HCT116 (cell line): Measurements from ENCODE around the gene HSPA12B. TPM values are rescaled to one million over a fixed set of nuclear protein-coding genes. Genes with fewer than 3 reads are reported as not detected.

Experiments used
- ATAC-seq: fragments of 200-7000 bp; cut with Tn5 transposase; 2 replicates; pipeline ENCODE4 v1.9.1; 2020; ENCODE audit warnings: mild to moderate bottlenecking, moderate library complexity
- BruUV-seq: library from RNA; stranded (reverse); fragments of 400-500 nt; replicated peaks from 2 replicates; lab custom pipeline; 2021; lab: Mats Ljungman, UMichigan
- CTCF ChIA-PET: fragments of 300-600 bp; sonication (Branson Sonifier 250); formaldehyde crosslinking; loops from one replicate; lab custom pipeline; 2021; ENCODE audit warnings: antibody characterized with exemption; lab: Charles Lee
- POLR2A ChIA-PET: fragments of 300-600, 350-600 bp; sonication (Branson Sonifier 250); formaldehyde crosslinking; loops from one replicate; lab custom pipeline; 2021; ENCODE audit warnings: antibody characterized with exemption; lab: Charles Lee
- RAD21 ChIA-PET, 2 experiments: fragments of 300-600 bp; sonication (Branson Sonifier 250); formaldehyde crosslinking; loops; one replicate each; lab custom pipeline; 2023; ENCODE audit warnings: low total read pairs in 2 of 2; ENCODE audit not compliant: uncharacterized antibody in 2 of 2, unreplicated experiment in 2 of 2, low non-redundant PET in 1 of 2; lab: Charles Lee
- DNase-seq: peaks from one replicate; pipeline ENCODE4 v3.0.0-alpha.2; 2010; ENCODE audit warnings: low read depth, low spot score
- H2AFZ ChIP-seq: fragments of 200-600 bp; shearing (Covaris generic), sonication (generic); 2 replicates; pipeline ENCODE4 v1.6.1; 2017; ENCODE audit warnings: low read depth, mixed run types, mixed read lengths, antibody characterized with exemption, low read length; ENCODE audit not compliant: poor library complexity, severe bottlenecking
- H3K27ac ChIP-seq: 2 replicates; pipeline ENCODE4 v1.5.1; 2012; ENCODE audit warnings: low read depth, low read length
- H3K27me3 ChIP-seq: fragments of 200-600 bp; sonication (generic); 2 replicates; pipeline ENCODE4 v1.6.1; 2016; ENCODE audit warnings: mixed run types, low read length, mixed read lengths; ENCODE audit not compliant: insufficient read depth
- H3K36me3 ChIP-seq, 2 experiments: fragments of 200-500 bp in 1 of 2; fragments of 200-600 bp in 1 of 2; sonication (Bioruptor generic) in 1 of 2; sonication (generic) in 1 of 2; 2 replicates each; pipeline versions ENCODE4 v1.5.1 to v1.6.1; 2014 to 2016; ENCODE audit warnings: low read length in 2 of 2, inconsistent platforms in 1 of 2, mixed read lengths in 1 of 2, mixed run types in 1 of 2; ENCODE audit not compliant: insufficient read depth in 2 of 2, control insufficient read depth in 1 of 2
- H3K4me1 ChIP-seq, 2 experiments: fragments of 200-600 bp in 1 of 2; sonication (generic) in 1 of 2; 2 replicates each; pipeline versions ENCODE4 v1.5.1 to v1.6.1; 2012 to 2017; ENCODE audit warnings: low read length in 2 of 2, inconsistent platforms in 1 of 2, mild to moderate bottlenecking in 1 of 2, mixed read lengths in 1 of 2, mixed run types in 1 of 2, moderate library complexity in 1 of 2; ENCODE audit not compliant: insufficient read depth in 2 of 2, control insufficient read depth in 1 of 2
- H3K4me2 ChIP-seq: fragments of 200-600 bp; sonication (generic); 2 replicates; pipeline ENCODE4 v1.6.1; 2017; ENCODE audit warnings: mixed run types, low read length, mixed read lengths
- H3K4me3 ChIP-seq, 2 experiments: fragments of 200-600 bp in 1 of 2; sonication (generic) in 1 of 2; replicated peaks in 1 of 2; 2 replicates each; pipeline ENCODE4 v1.5.1; 2011 to 2016; ENCODE audit warnings: low read length in 2 of 2, control low read depth in 1 of 2, low read depth in 1 of 2, mild to moderate bottlenecking in 1 of 2, mixed read lengths in 1 of 2, mixed run types in 1 of 2
- H3K79me2 ChIP-seq: fragments of 200-600 bp; sonication (generic); 2 replicates; pipeline ENCODE4 v1.6.1; 2017; ENCODE audit warnings: mild to moderate bottlenecking, mixed run types, low read length, moderate library complexity, mixed read lengths; ENCODE audit not compliant: insufficient read depth
- H3K9ac ChIP-seq: fragments of 200-600 bp; sonication (generic); 2 replicates; pipeline ENCODE4 v1.6.1; 2016; ENCODE audit warnings: low read length, mixed read lengths
- H3K9me2 ChIP-seq: fragments of 200-600 bp; sonication (generic), shearing (Covaris generic); 2 replicates; pipeline ENCODE4 v1.6.1; 2017; ENCODE audit warnings: mixed run types, mild to moderate bottlenecking, moderate library complexity; ENCODE audit not compliant: insufficient read depth
- H3K9me3 ChIP-seq, 2 experiments: fragments of 200-500 bp in 1 of 2; fragments of 200-600 bp in 1 of 2; sonication (Bioruptor generic) in 1 of 2; sonication (generic) in 1 of 2; 2 replicates each; pipeline ENCODE4 v1.6.1; 2014 to 2017; ENCODE audit warnings: low read length in 2 of 2, mixed read lengths in 2 of 2, inconsistent platforms in 1 of 2, low read depth in 1 of 2, mild to moderate bottlenecking in 1 of 2, mixed run types in 1 of 2, moderate library complexity in 1 of 2; ENCODE audit not compliant: control insufficient read depth in 1 of 2, insufficient read depth in 1 of 2
- H4K20me1 ChIP-seq: fragments of 200-600 bp; sonication (generic), shearing (Covaris generic); 2 replicates; pipeline ENCODE4 v1.6.1; 2017; ENCODE audit warnings: mixed run types, mild to moderate bottlenecking, moderate library complexity; ENCODE audit not compliant: insufficient read depth
- CBX3 ChIP-seq: IDR thresholded peaks from 2 replicates; pipeline ENCODE4 v1.6.1; 2012; ENCODE audit warnings: low read depth
- CTCF ChIP-seq, 3 experiments: fragments of 200-600 bp in 1 of 3; sonication (generic) in 1 of 3; IDR thresholded peaks in 2 of 3; conservative IDR thresholded peaks in 1 of 3; 2 replicates each; pipeline ENCODE4 v1.5.1; 2012 to 2017; ENCODE audit warnings: low read depth in 2 of 3, low read length in 2 of 3, antibody characterized with exemption in 1 of 3, borderline replicate concordance in 1 of 3, control low read depth in 1 of 3, mild to moderate bottlenecking in 1 of 3, mixed read lengths in 1 of 3, mixed run types in 1 of 3, moderate library complexity in 1 of 3; ENCODE audit not compliant: insufficient read depth in 1 of 3
- EGR1 ChIP-seq: IDR thresholded peaks from 2 replicates; pipeline ENCODE4 v1.6.1; 2012; ENCODE audit warnings: low read depth
- EZH2phosphoT487 ChIP-seq: fragments of 200-600 bp; IDR thresholded peaks from 2 replicates; pipeline ENCODE4 v1.6.1; 2018; ENCODE audit warnings: antibody characterized with exemption, borderline replicate concordance
- FOSL1 ChIP-seq: IDR thresholded peaks from 2 replicates; pipeline ENCODE4 v1.6.1; 2012; ENCODE audit warnings: low read depth
- POLR2AphosphoS5 ChIP-seq: IDR thresholded peaks from 2 replicates; pipeline ENCODE4 v1.6.1; 2011; ENCODE audit warnings: mild to moderate bottlenecking, low read depth, low read length, moderate library complexity
- SP1 ChIP-seq: IDR thresholded peaks from 2 replicates; pipeline ENCODE4 v1.6.1; 2012; ENCODE audit warnings: low read depth
- ZBTB33 ChIP-seq: IDR thresholded peaks from 2 replicates; pipeline ENCODE4 v1.6.1; 2011; ENCODE audit warnings: mild to moderate bottlenecking, low read length, moderate library complexity; ENCODE audit not compliant: insufficient replicate concordance; ENCODE audit errors: extremely low read depth
- ZFX ChIP-seq: fragments of 450-650 bp; IDR thresholded peaks from 2 replicates; pipeline ENCODE4 v1.6.1; 2017
- intact Hi-C: fragments of 100-400 bp; cut with micrococcal nuclease; formaldehyde crosslinking; loops from 2 replicates; pipeline ENCODE4 v1.10.0; 2022
- total RNA-seq: library from RNA; stranded (reverse); gene quantifications from one replicate; pipeline ENCODE4 v1.2.1, GENCODE V29; 2021; ENCODE audit not compliant: unreplicated experiment
- TF ChIP-seq, protein P1 (sequence below): IDR thresholded peaks from 2 replicates; pipeline ENCODE4 v1.6.1; 2012

The HSPA12B gene
- total RNA-seq, 1 experiment from 2014 or later, result not detected

- TF ChIP-seq ZBTB33 (peak; percentile 94), ZFX (peak; percentile 23; the same call in 1 of the 2 replicates), EZH2phosphoT487 (no peak), POLR2AphosphoS5 (peak; percentile 78), CBX3 (peak; percentile 58; the same call in 1 of the 2 replicates)
- TF ChIP-seq, protein P1, sequence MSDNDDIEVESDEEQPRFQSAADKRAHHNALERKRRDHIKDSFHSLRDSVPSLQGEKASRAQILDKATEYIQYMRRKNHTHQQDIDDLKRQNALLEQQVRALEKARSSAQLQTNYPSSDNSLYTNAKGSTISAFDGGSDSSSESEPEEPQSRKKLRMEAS, result peak; percentile 96
These were observed 35.2 kb downstream of the HSPA12B start, which contains the start of gene ADISSP (continued) for GRCh38 chr20:3767427-3768341.

- Histone ChIP-seq H3K9ac (peak overlapping the region; percentile 86), H3K4me1 (peaks cover 12 to 36% of the 10 kb centered on the region in 2 experiments), H3K27ac (peak overlapping the region; percentile 83), H3K4me3 (peak overlapping the region; percentile 81 to 84), H3K4me2 (peak overlapping the region; percentile 90), H2AFZ (peak overlapping the region; percentile 38), H4K20me1 (no peaks in the 10 kb centered on the region), H3K9me3 (no peaks in the 10 kb centered on the region), H3K9me2 (no peaks in the 10 kb centered on the region), H3K36me3 (peaks cover 0 to 6% of the 10 kb centered on the region in 2 experiments; a peak in 1 of 4 replicates), H3K27me3 (no peaks in the 10 kb centered on the region), H3K79me2 (peaks cover 37% of the 10 kb centered on the region)
- CTCF ChIA-PET, result interaction anchor here (0.6 to 2.6 kb wide), 15 partner anchors 11 to 304 kb away, joined by 3 to 23 read pairs (median 6); partner anchors contain the start of genes AP5S1, CENPB and SPEF1
- intact Hi-C loops, result loop anchor here (2.0 to 5.0 kb wide), 2 partner anchors 52 to 206 kb away; no protein-coding TSS in a partner anchor
- POLR2A ChIA-PET, result interaction anchor here (1.3 kb wide), 1 partner anchor 13 kb away, joined by 7 read pairs; the partner anchor contains the start of gene SPEF1
- RAD21 ChIA-PET, result no interaction called here
- DNase-seq, result peak; percentile 52
- TF ChIP-seq EGR1 (no peak), SP1 (no peak), ZFX (0 out of 2 replicates have a peak, but pooled peaks have one; percentile 19), FOSL1 (no peak), CTCF (IDR thresholded peaks at IDR 0.05 in 2 of 3, conservative IDR thresholded peaks at IDR 0.05 in 1 of 3; ENCODE audit: borderline replicate concordance in 1 of 3, insufficient read depth in 1 of 3, low read depth in 2 of 3, low read length in 2 of 3) (peak; percentile 35 to 54 (median 45); a peak in 5 of 6 replicates)
- ATAC-seq, result peak; percentile 52
- BruUV-seq, result TSS peak; percentile 85
These were observed 36.1 kb downstream of the HSPA12B start for GRCh38 chr20:3768342-3769130.
